Cerebellar cortex (tissue), 1 donor: Measurements from ENCODE around the gene JAM3.
A peak's percentile ranks its signal among the peaks of the same experiment; 100 is the strongest.

Source experiments
- DNase-seq: peaks from one replicate; pipeline ENCODE4 v3.0.0-alpha.2; 2015; ENCODE audit warnings: low spot score

JAM3 gene

GRCh38 chr11:134068829-134069425 lies at the start of gene JAM3:
Gene JAM3 (plus strand): TSS chr11:134069072. CDS start chr11:134069084, 12 bp downstream.
- peak; percentile 92 for DNase-seq

- no peak for DNase-seq
These were observed 49.4 kb upstream of the JAM3 start for GRCh38 chr11:134019500-134019899.

- DNase-seq = no peak
These were observed 48.3 kb upstream of the JAM3 start for GRCh38 chr11:134020598-134020997.

GRCh38 chr11:134021326-134021725 lies 47.5 kb upstream of the JAM3 start:
- no peak for DNase-seq

- DNase-seq = no peak
These were observed 46.1 kb upstream of the JAM3 start for GRCh38 chr11:134022748-134023147.

GRCh38 chr11:134024420-134025081 lies 44.3 kb upstream of the JAM3 start:
- DNase-seq = no peak

- DNase-seq = no peak
These were observed 43.8 kb upstream of the JAM3 start for GRCh38 chr11:134025082-134025429.

- DNase-seq = no peak
These were observed 42.1 kb upstream of the JAM3 start for GRCh38 chr11:134026655-134027343.

- DNase-seq = no peak
These were observed 41.2 kb upstream of the JAM3 start for GRCh38 chr11:134027671-134028070.

- no peak for DNase-seq
These were observed 40.4 kb upstream of the JAM3 start for GRCh38 chr11:134028368-134028920.

GRCh38 chr11:134030853-134031252 lies 38.0 kb upstream of the JAM3 start:
- DNase-seq = no peak

- no peak for DNase-seq
These were observed 36.8 kb upstream of the JAM3 start for GRCh38 chr11:134032043-134032442.

- peak; percentile 88 for DNase-seq
These were observed 36.3 kb upstream of the JAM3 start for GRCh38 chr11:134032501-134033091.

GRCh38 chr11:134033276-134033675 lies 35.6 kb upstream of the JAM3 start:
- no peak for DNase-seq

GRCh38 chr11:134033696-134034491 lies 35.0 kb upstream of the JAM3 start:
- peak; percentile 96 for DNase-seq

- peak; percentile 75 for DNase-seq
These were observed 34.1 kb upstream of the JAM3 start for GRCh38 chr11:134034496-134035381.

- DNase-seq = no peak
These were observed 32.3 kb upstream of the JAM3 start for GRCh38 chr11:134036492-134037045.

- DNase-seq = peak; percentile 58
These were observed 31.6 kb upstream of the JAM3 start for GRCh38 chr11:134037046-134037908.

- DNase-seq = no peak
These were observed 29.9 kb upstream of the JAM3 start for GRCh38 chr11:134038897-134039470.
